SU-DHL-6 (cell line): Measurements from ENCODE around the gene CNIH2.

Experiments used
- CTCF ChIP-seq: fragments of 200-600 bp; sonication (generic); IDR thresholded peaks from one replicate; pipeline ENCODE4 v1.5.1; 2017; ENCODE audit warnings: antibody characterized with exemption, mild to moderate bottlenecking, low read length, moderate library complexity; ENCODE audit not compliant: insufficient read depth, poor library complexity, severe bottlenecking
- EZH2phosphoT487 ChIP-seq: fragments of 200-600 bp; sonication (generic), shearing (Covaris generic); conservative IDR thresholded peaks from 2 replicates; pipeline ENCODE4 v1.6.1; 2018; ENCODE audit warnings: mild to moderate bottlenecking, antibody characterized with exemption, low read length, moderate library complexity, mixed read lengths

- no peak for TF ChIP-seq EZH2phosphoT487
- TF ChIP-seq CTCF = no peak
Measured at GRCh38 chr11:66278363-66279091, 552 bp downstream of the CNIH2 start.
